NCI-H2196 (cell line): ENCODE measurements around the gene TMEM151B.
"Not testable (repeated sequence)": the region's sequence is repeated elsewhere in the genome, so short reads cannot be mapped to it uniquely, and the experiment has no call there.

Experiments
- DNase-seq: peaks from one replicate; lab custom pipeline; 2025; ENCODE audit not compliant: unreplicated experiment; lab: John Stamatoyannopoulos, UW

The TMEM151B gene

GRCh38 chr6:44333273-44333919 lies 63.1 kb downstream of the TMEM151B start:
- DNase-seq, result no peak

GRCh38 chr6:44333942-44334341 lies 63.7 kb downstream of the TMEM151B start:
- no peak for DNase-seq

GRCh38 chr6:44335631-44336030 lies 65.4 kb downstream of the TMEM151B start:
- DNase-seq, result no peak

- DNase-seq, result peak; percentile 69
These were observed 68.2 kb downstream of the TMEM151B start for GRCh38 chr6:44338228-44339122.

GRCh38 chr6:44339301-44339700 lies 69.1 kb downstream of the TMEM151B start:
- no peak for DNase-seq

GRCh38 chr6:44339763-44340625 lies 69.7 kb downstream of the TMEM151B start:
- no peak for DNase-seq

GRCh38 chr6:44341095-44341890 lies 71.0 kb downstream of the TMEM151B start:
- DNase-seq, result no peak

- DNase-seq, result no peak
These were observed 71.8 kb downstream of the TMEM151B start for GRCh38 chr6:44342052-44342451.

GRCh38 chr6:44342489-44342888 lies 72.2 kb downstream of the TMEM151B start, which contains the start of gene SPATS1:
TSS of gene SPATS1 (plus strand) at chr6:44342650. CDS start at chr6:44343096, 446 bp downstream.
- DNase-seq, result no peak

- DNase-seq, result not testable (repeated sequence)
These were observed 76.6 kb downstream of the TMEM151B start for GRCh38 chr6:44346818-44347217.

GRCh38 chr6:44349904-44350649 lies 79.8 kb downstream of the TMEM151B start:
- no peak for DNase-seq

- not testable (repeated sequence) for DNase-seq
These were observed 80.4 kb downstream of the TMEM151B start for GRCh38 chr6:44350650-44350994.

- DNase-seq, result no peak
These were observed 82.0 kb downstream of the TMEM151B start for GRCh38 chr6:44352259-44352658.

- no peak for DNase-seq
These were observed 83.1 kb downstream of the TMEM151B start for GRCh38 chr6:44353336-44353735.

GRCh38 chr6:44355640-44356039 lies 85.4 kb downstream of the TMEM151B start:
- DNase-seq, result no peak

- DNase-seq, result no peak
These were observed 86.2 kb downstream of the TMEM151B start for GRCh38 chr6:44356487-44356886.
